Right lobe of liver (tissue), 6 donors: ENCODE measurements around the gene USP22. TPM values are rescaled to one million over a fixed set of nuclear protein-coding genes. Genes with fewer than 3 reads are reported as not detected.

Source experiments
- ATAC-seq, 4 donors: fragments of 200-7000 bp; cut with Tn5 transposase; one replicate each; pipeline ENCODE4 v1.9.1; 2020; ENCODE audit warnings: mild to moderate bottlenecking in 4 of 4, moderate library complexity in 4 of 4
- DNase-seq, 3 donors: peaks; one replicate each; pipeline ENCODE4 v3.0.0-alpha.2; 2020
- H3K27ac ChIP-seq, 3 donors: fragments of 200-600 bp; one replicate each; pipeline ENCODE4 v1.8.0; 2022
- H3K27me3 ChIP-seq, 2 donors: fragments of 200-600 bp; one replicate each; pipeline ENCODE4 v1.8.0; 2022
- H3K36me3 ChIP-seq, 4 donors: fragments of 200-600 bp; sonication (generic) in 1 of 4; one replicate each; pipeline versions ENCODE4 v1.5.1 to v1.8.0; 2017 to 2022; ENCODE audit warnings: control low read depth in 1 of 4
- H3K4me1 ChIP-seq, 4 donors: fragments of 200-600 bp; sonication (generic) in 1 of 4; one replicate each; pipeline versions ENCODE4 v1.5.1 to v1.8.0; 2017 to 2022; ENCODE audit warnings: control low read depth in 1 of 4
- H3K4me3 ChIP-seq, 3 donors: fragments of 200-600 bp; one replicate each; pipeline ENCODE4 v1.8.0; 2022
- H3K9me3 ChIP-seq, 4 donors: fragments of 200-600 bp; sonication (generic) in 1 of 4; one replicate each; pipeline versions ENCODE4 v1.5.1 to v1.8.0; 2017 to 2022; ENCODE audit warnings: control low read depth in 1 of 4
- POLR2A ChIP-seq: fragments of 450-650 bp; IDR thresholded peaks from one replicate; pipeline ENCODE4 v1.6.1; 2017; ENCODE audit warnings: antibody characterized with exemption, mild to moderate bottlenecking
- WGBS: methylation state at CpG from one replicate; pipeline ENCODE4 v1.1.6; 2018; ENCODE audit warnings: low coverage, low lambda C conversion rate; ENCODE audit not compliant: insufficient coverage; ENCODE audit errors: missing lambda C conversion rate; 5-methylcytosine and 5-hydroxymethylcytosine counted together
- intact Hi-C, 2 donors: fragments of 100-400 bp; cut with DNase I; formaldehyde crosslinking; loops; one replicate each; pipeline versions ENCODE4 v1.11.2 to v1.14.1; 2022
- small RNA-seq, 2 experiments: library from RNA; depleted of rRNA; stranded (forward); fragments of <200 nt; gene quantifications; one replicate each; pipeline ENCODE3, GENCODE V24; 2016
- total RNA-seq, 6 experiments: library from RNA; depleted of rRNA in 2 of 6; stranded (reverse); fragments of >200 nt in 2 of 6; fragmentation: NEBNext Ultra II Directional in 3 of 6; extraction: Animal tissue kit (Norgen Biotek cat#: 25700) in 3 of 6; gene quantifications; one replicate each; pipeline versions ENCODE4 v1.1.0 to v1.2.4, GENCODE V29; 2016 to 2023
- TF ChIP-seq, protein P1 (sequence below), 4 donors: fragments of 200-600 bp in 3 of 4; fragments of 450-650 bp in 1 of 4; IDR thresholded peaks; one replicate each; pipeline versions ENCODE4 v1.5.1 to v1.8.0; 2016 to 2022; ENCODE audit warnings: antibody characterized with exemption in 4 of 4, mild to moderate bottlenecking in 2 of 4
- donor health status: DM: no; HTN: yes; CAD: no.
- donor health status: DM: no; HTN: no; CAD: no.
- donor health status: DM: no; HTN: no; CAD: no.
- donor health status: DM: no; HTN: yes; CAD: no.
- donor health status: DM: no; HTN: yes; CAD: no.

The USP22 gene
- total RNA-seq, 6 experiments from 2014 or later = 69.8 to 81.2 (median 77.7) TPM

DNA sequence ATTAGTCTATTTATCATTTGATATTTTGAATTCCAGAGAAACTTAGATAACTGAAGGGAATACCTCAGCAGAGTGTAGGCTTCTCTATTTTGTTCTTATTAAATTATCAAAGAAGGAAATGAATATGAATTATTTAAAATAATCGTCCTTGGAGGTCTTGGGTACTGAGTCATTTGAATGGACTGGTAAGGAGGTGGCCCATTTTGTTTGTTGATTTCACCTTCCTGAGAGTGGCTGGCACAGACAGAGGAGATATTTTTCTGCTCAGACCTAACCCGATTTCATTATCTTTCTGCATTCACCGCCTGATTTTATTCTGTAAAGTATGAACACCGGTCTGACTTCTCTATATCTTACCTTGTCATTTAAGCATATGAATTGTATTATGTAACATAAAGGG lies 88.0 kb downstream of the USP22 start:
- Histone ChIP-seq H3K27ac (peak overlapping the region in 2 of 3 donors; percentile 14 to 45), H3K36me3 (no peaks in the 10 kb centered on the region), H3K9me3 (no peaks in the 10 kb centered on the region), H3K4me3 (no peak overlapping the region), H3K27me3 (no peaks in the 10 kb centered on the region), H3K4me1 (peaks cover 0 to 12% (median 2%) of the 10 kb centered on the region in 4 donors)
- DNase-seq (no peak), ATAC-seq (peak in 1 of 4 donors; percentile 13)
- no peak for TF ChIP-seq POLR2A
- TF ChIP-seq, protein P1, sequence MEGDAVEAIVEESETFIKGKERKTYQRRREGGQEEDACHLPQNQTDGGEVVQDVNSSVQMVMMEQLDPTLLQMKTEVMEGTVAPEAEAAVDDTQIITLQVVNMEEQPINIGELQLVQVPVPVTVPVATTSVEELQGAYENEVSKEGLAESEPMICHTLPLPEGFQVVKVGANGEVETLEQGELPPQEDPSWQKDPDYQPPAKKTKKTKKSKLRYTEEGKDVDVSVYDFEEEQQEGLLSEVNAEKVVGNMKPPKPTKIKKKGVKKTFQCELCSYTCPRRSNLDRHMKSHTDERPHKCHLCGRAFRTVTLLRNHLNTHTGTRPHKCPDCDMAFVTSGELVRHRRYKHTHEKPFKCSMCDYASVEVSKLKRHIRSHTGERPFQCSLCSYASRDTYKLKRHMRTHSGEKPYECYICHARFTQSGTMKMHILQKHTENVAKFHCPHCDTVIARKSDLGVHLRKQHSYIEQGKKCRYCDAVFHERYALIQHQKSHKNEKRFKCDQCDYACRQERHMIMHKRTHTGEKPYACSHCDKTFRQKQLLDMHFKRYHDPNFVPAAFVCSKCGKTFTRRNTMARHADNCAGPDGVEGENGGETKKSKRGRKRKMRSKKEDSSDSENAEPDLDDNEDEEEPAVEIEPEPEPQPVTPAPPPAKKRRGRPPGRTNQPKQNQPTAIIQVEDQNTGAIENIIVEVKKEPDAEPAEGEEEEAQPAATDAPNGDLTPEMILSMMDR (IDR thresholded peaks at IDR 0.05) = no peak
- WGBS = 64% methylated on average over 4 of the region's 4 CpGs
- intact Hi-C loops = no loop called here

DNA sequence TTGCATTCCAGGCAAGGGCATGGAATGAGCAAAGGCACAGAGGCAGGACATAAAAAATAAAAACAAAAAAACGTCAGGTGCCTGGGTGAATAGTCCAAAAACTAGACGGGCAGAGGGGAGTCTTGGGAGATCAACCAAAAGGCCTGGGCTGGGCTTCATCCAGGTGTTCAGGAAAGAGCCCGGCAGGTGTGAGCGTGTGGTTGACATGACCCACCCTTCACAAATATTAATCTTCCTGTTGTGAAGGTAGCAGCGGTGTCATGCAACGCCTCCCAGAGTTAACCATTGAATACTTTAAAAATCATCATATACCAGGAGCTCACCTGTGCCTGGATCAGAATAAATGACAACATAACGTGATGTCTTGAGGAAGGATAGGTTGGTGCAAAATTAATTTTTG lies 90.6 kb downstream of the USP22 start:
- no peak for ATAC-seq
- H3K36me3 ChIP-seq = no peaks in the 10 kb centered on the region
- 55% methylated on average over 6 of the region's 7 CpGs for WGBS

More for the DNA sequence above, 90.6 kb downstream of the USP22 start:
- no peaks in the 10 kb centered on the region for H3K27me3 ChIP-seq
- H3K4me3 ChIP-seq = no peak overlapping the region
- intact Hi-C loops = no loop called here
- DNase-seq = no peak
- no peak for TF ChIP-seq POLR2A
- TF ChIP-seq, protein P1 (IDR thresholded peaks at IDR 0.05) = no peak
- H3K9me3 ChIP-seq = no peaks in the 10 kb centered on the region
- no peak overlapping the region for H3K27ac ChIP-seq
- H3K4me1 ChIP-seq = peaks cover 0 to 12% (median 2%) of the 10 kb centered on the region in 4 donors

Small RNA genes within 50 kb of the gene (small RNA-seq; reads per million reads assigned to genes)
- 0 reads per million in 2 experiments for gene AC087393.1

Other genes with a start within 250 kb of the USP22 start
- 10 to 100 TPM; 10.1 to 34.2 (median 14.8) TPM for gene DHRS7B, start 84.0 kb upstream of the USP22 start, total RNA-seq
- gene TMEM11, start 171.2 kb upstream of the USP22 start, total RNA-seq = 10 to 100 TPM; 10.8 to 20.6 (median 11.7) TPM
- 1 to 10 TPM; 3.3 to 5.5 (median 4.7) TPM for gene NATD1, start 210.4 kb upstream of the USP22 start, total RNA-seq
- 10 to 100 TPM; 22.6 to 80.7 (median 60.7) TPM for gene MAP2K3, start 241.7 kb upstream of the USP22 start, total RNA-seq